ENCODE measurements around the gene OVOL2.
A peak's percentile ranks its signal among the peaks of the same experiment; 100 is the strongest.

The OVOL2 gene

DNA sequence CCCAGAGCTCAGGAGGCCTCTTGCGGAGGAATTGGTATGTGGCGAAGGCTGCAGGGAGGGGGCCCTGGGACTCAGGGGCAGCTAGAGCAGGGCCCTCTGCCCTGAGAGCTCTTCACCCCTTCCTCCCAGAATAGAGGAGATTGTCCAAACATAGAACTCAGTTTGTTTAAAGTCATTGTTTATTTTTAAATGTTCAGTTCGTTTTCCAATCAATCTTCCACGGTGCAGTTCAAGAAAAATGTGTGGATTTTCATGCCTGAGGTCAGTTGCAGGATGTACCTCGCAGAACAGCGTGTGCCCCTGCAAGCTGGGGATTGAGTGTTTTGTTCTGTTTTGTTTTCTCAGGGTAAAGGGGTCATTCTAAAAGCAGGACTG lies 51.7 kb downstream of the OVOL2 start:
- H3K27ac ChIP-seq (ENCODE audit: low read depth, low read length) = peak overlapping the region; percentile 24
- H3K9me2 ChIP-seq (replicated peaks; ENCODE audit: control insufficient read depth, low read length) = no peaks in the 10 kb centered on the region
- H3K4me3 ChIP-seq (ENCODE audit: low read length) = peak overlapping the region; percentile 41
- H3K27me3 ChIP-seq (ENCODE audit: control insufficient read depth, low read length) = no peaks in the 10 kb centered on the region
- H3K9me3 ChIP-seq (ENCODE audit: control insufficient read depth, insufficient read depth, low read length) = no peaks in the 10 kb centered on the region
- no peaks in the 10 kb centered on the region for H4K20me1 ChIP-seq (ENCODE audit: control insufficient read depth, insufficient read depth, low read depth, low read length)
- no peaks in the 10 kb centered on the region for H3K36me3 ChIP-seq (ENCODE audit: control insufficient read depth, low read length)
- no peaks in the 10 kb centered on the region for H3K79me2 ChIP-seq (ENCODE audit: control insufficient read depth, low read length)
- H3K4me1 ChIP-seq (ENCODE audit: control insufficient read depth, low read length) = peaks cover 35% of the 10 kb centered on the region
- H3F3A ChIP-seq (ENCODE audit: control insufficient read depth, insufficient read depth) = peaks cover 4% of the 10 kb centered on the region; the same call in 1 of the 2 replicates
- H3K4me2 ChIP-seq (ENCODE audit: low read length) = peak overlapping the region; percentile 63
- TF ChIP-seq EZH2phosphoT487 (IDR thresholded peaks at IDR 0.05; ENCODE audit: borderline replicate concordance, low read length) = no peak
- TF ChIP-seq, protein P1, sequence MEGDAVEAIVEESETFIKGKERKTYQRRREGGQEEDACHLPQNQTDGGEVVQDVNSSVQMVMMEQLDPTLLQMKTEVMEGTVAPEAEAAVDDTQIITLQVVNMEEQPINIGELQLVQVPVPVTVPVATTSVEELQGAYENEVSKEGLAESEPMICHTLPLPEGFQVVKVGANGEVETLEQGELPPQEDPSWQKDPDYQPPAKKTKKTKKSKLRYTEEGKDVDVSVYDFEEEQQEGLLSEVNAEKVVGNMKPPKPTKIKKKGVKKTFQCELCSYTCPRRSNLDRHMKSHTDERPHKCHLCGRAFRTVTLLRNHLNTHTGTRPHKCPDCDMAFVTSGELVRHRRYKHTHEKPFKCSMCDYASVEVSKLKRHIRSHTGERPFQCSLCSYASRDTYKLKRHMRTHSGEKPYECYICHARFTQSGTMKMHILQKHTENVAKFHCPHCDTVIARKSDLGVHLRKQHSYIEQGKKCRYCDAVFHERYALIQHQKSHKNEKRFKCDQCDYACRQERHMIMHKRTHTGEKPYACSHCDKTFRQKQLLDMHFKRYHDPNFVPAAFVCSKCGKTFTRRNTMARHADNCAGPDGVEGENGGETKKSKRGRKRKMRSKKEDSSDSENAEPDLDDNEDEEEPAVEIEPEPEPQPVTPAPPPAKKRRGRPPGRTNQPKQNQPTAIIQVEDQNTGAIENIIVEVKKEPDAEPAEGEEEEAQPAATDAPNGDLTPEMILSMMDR (IDR thresholded peaks at IDR 0.05; ENCODE audit: low read depth, low read length, poor library complexity, severe bottlenecking) = no peak

DNA sequence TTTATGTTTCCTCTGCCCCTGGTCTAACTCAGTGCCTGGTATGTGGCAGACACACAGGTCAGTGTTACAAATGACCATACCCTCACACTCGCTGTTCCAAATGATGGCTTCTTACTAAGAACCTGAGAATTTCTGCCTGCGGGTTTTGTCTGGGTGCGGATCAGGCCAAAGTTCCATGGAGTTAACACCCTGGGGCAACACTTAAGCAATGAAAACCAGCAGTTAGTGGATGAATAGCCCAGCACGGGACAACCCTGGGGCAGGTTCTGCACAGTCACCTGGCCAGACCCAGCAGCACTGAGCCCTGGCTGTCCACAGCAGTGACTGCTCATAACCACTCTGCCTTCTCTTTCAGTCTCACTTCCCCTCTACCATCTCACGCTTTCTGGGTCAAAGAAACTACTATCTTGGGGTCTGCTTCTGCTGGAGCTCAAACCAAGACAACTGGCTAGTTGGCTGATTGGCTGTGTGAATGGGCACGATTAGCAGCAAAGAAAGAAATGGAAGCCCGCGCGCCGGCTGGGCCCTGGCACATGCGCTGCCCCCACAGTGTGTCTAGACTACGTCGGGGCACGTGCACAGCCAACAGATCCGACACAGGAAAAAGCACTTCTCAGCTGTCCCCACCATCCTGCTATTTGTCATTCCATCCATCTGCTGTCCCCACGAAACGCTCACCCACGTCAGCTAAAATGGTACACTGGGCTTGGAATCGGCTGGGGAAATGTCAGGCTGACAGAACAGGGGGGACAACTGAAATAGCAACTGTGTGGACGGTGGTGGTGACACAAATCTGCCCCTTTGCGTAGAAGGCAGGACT lies 52.3 kb downstream of the OVOL2 start:
- Histone ChIP-seq H3K4me2 (ENCODE audit: low read length) (peak overlapping the region; percentile 63), H3K9me3 (ENCODE audit: control insufficient read depth, insufficient read depth, low read length) (no peaks in the 10 kb centered on the region), H3K4me1 (ENCODE audit: control insufficient read depth, low read length) (peaks cover 35% of the 10 kb centered on the region), H3K27ac (ENCODE audit: low read depth, low read length) (peak overlapping the region; percentile 24), H3K9me2 (replicated peaks; ENCODE audit: control insufficient read depth, low read length) (no peaks in the 10 kb centered on the region), H4K20me1 (ENCODE audit: control insufficient read depth, insufficient read depth, low read depth, low read length) (no peaks in the 10 kb centered on the region), H3F3A (ENCODE audit: control insufficient read depth, insufficient read depth) (peaks cover 7% of the 10 kb centered on the region), H3K27me3 (ENCODE audit: control insufficient read depth, low read length) (no peaks in the 10 kb centered on the region), H3K36me3 (ENCODE audit: control insufficient read depth, low read length) (no peaks in the 10 kb centered on the region), H3K4me3 (ENCODE audit: low read length) (peak overlapping the region; percentile 41), H3K79me2 (ENCODE audit: control insufficient read depth, low read length) (no peaks in the 10 kb centered on the region)
- no peak for TF ChIP-seq EZH2phosphoT487 (IDR thresholded peaks at IDR 0.05; ENCODE audit: borderline replicate concordance, low read length)
- TF ChIP-seq, protein P1 (IDR thresholded peaks at IDR 0.05; ENCODE audit: low read depth, low read length, poor library complexity, severe bottlenecking) = no peak

DNA sequence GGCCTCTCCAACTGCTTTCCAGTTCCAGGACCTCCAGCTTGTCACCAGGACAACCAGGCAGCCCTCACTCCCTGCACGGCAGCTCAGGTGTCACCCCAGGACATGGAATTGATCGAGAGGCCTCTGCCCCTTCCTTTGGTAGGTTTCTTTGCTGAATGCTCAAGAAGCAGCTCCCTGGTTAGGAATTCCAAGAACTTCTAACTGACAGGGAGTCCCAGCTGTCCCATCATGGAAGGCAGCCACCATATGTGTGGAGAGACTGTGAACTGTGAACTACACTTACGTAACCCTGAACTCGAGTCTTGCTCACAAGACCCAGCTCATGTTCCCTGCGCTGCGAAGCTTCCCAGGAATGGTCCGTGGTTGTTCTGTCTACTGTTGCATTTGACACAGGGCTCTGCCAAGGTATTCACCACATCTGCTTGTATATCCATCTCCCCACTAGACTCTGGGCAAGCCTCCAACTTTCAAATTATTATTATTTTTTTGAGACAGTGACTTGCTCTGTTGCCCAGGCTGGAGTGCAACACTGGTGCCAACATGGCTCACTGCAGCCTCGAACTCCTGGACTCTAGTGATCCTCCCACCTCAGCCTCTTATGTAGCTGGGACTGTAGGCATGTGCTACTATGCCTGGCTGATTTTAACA lies 53.2 kb downstream of the OVOL2 start:
- H3K4me3 ChIP-seq (ENCODE audit: low read length) = no peak overlapping the region
- TF ChIP-seq, protein P1 (IDR thresholded peaks at IDR 0.05; ENCODE audit: low read depth, low read length, poor library complexity, severe bottlenecking) = no peak
- TF ChIP-seq EZH2phosphoT487 (IDR thresholded peaks at IDR 0.05; ENCODE audit: borderline replicate concordance, low read length) = no peak
- peaks cover 35% of the 10 kb centered on the region for H3K4me1 ChIP-seq (ENCODE audit: control insufficient read depth, low read length)
- no peaks in the 10 kb centered on the region for H3K27me3 ChIP-seq (ENCODE audit: control insufficient read depth, low read length)
- H3K9me3 ChIP-seq (ENCODE audit: control insufficient read depth, insufficient read depth, low read length) = no peaks in the 10 kb centered on the region
- peak overlapping the region; percentile 63 for H3K4me2 ChIP-seq (ENCODE audit: low read length)
- H3K9me2 ChIP-seq (replicated peaks; ENCODE audit: control insufficient read depth, low read length) = no peaks in the 10 kb centered on the region
- peak overlapping the region; percentile 80 for H3K27ac ChIP-seq (ENCODE audit: low read depth, low read length)
- no peaks in the 10 kb centered on the region for H3K79me2 ChIP-seq (ENCODE audit: control insufficient read depth, low read length)
- peaks cover 7% of the 10 kb centered on the region for H3F3A ChIP-seq (ENCODE audit: control insufficient read depth, insufficient read depth)
- H3K36me3 ChIP-seq (ENCODE audit: control insufficient read depth, low read length) = no peaks in the 10 kb centered on the region
- H4K20me1 ChIP-seq (ENCODE audit: control insufficient read depth, insufficient read depth, low read depth, low read length) = no peaks in the 10 kb centered on the region

All from DOHH2 (cell line).